ENCODE results near the gene C6orf89. TPM values are rescaled to one million over a fixed set of nuclear protein-coding genes. Genes with fewer than 3 reads are reported as not detected.

The C6orf89 gene
- total and polyA plus RNA-seq, 2 of the 8 experiments (the other 6 are each of a cell fraction or from before 2014, with no cell fraction given): 4.6 to 12.3 TPM

GRCh38 chr6:36873612-36874442 is 11.9 kb upstream of the C6orf89 start:
- Histone ChIP-seq H3K56ac (replicated peaks; ENCODE audit: insufficient read length, low read depth, low read length) (no peak overlapping the region), H3K79me1 (ENCODE audit: low read depth, low read length) (no peaks in the 10 kb centered on the region; the same call in 1 of the 2 replicates), H3K27me3 (replicated peaks in 1 of 4; ENCODE audit: control insufficient read depth in 3 of 4, extremely low read depth in 1 of 4, insufficient read depth in 3 of 4, low read length in 3 of 4) (no peaks in the 10 kb centered on the region), H3K23me2 (ENCODE audit: low read depth, low read length) (peaks cover 4% of the 10 kb centered on the region; the same call in 1 of the 2 replicates), H3K27ac (ENCODE audit: low read depth, low read length) (peak overlapping the region; percentile 93; the same call in 1 of the 2 replicates), H4K8ac (ENCODE audit: extremely low read depth, insufficient read depth, low read length) (peak overlapping the region; percentile 95; the same call in 1 of the 2 replicates), H4K20me1 (replicated peaks in 1 of 2; ENCODE audit: control insufficient read depth in 1 of 2, insufficient read depth in 2 of 2, low read length in 2 of 2) (no peaks in the 10 kb centered on the region), H3K4me2 (ENCODE audit: insufficient read depth in 1 of 2, low read depth in 2 of 2, low read length in 2 of 2) (peak overlapping the region; percentile 66 to 79), H2BK5ac (ENCODE audit: low read depth, low read length) (peak overlapping the region; percentile 96; the same call in 1 of the 2 replicates), H2AK5ac (ENCODE audit: low read depth, low read length) (no peak overlapping the region), H2BK12ac (ENCODE audit: low read depth, low read length) (no peak overlapping the region), H3K36me3 (ENCODE audit: control insufficient read depth in 2 of 4, insufficient read depth in 4 of 4, low read length in 3 of 4) (peaks cover 7 to 29% (median 10%) of the 10 kb centered on the region in 4 experiments; a peak in 7 of 8 replicates), H3K4me1 (replicated peaks in 1 of 4; ENCODE audit: control insufficient read depth in 3 of 4, insufficient read depth in 4 of 4, low read length in 3 of 4) (peaks cover 0 to 4% (median 1%) of the 10 kb centered on the region in 4 experiments; a peak in 3 of 7 replicates), H4K91ac (replicated peaks; ENCODE audit: insufficient read length, low read length) (no peak overlapping the region), H3K9me3 (ENCODE audit: insufficient read depth in 2 of 2, low read depth in 1 of 2, low read length in 1 of 2) (no peaks in the 10 kb centered on the region), H3K79me2 (ENCODE audit: control insufficient read depth in 1 of 2, insufficient read depth in 2 of 2, low read length in 2 of 2) (peaks cover 0 to 43% of the 10 kb centered on the region in 2 experiments; a peak in 2 of 4 replicates), H3K4ac (replicated peaks; ENCODE audit: insufficient read length, low read depth, low read length) (no peak overlapping the region), H2BK20ac (ENCODE audit: low read length) (no peak overlapping the region), H3K18ac (ENCODE audit: extremely low read depth, low read length) (no peak overlapping the region), H2AFZ (ENCODE audit: low read length) (peak overlapping the region; percentile 96; the same call in 1 of the 2 replicates), H3K14ac (ENCODE audit: insufficient read length) (no peak overlapping the region), H4K5ac (ENCODE audit: insufficient read length, low read depth, low read length) (peak overlapping the region; percentile 94), H2BK120ac (replicated peaks; ENCODE audit: low read depth, low read length) (no peak overlapping the region), H3K9ac (replicated peaks in 1 of 4; ENCODE audit: extremely low read depth in 1 of 4, low read depth in 3 of 4, low read length in 3 of 4) (peak overlapping the region in 3 of 4 experiments; percentile 91 to 99 (median 94); a peak in 6 of 7 replicates), H3K23ac (ENCODE audit: insufficient read length) (no peak overlapping the region), H2BK15ac (ENCODE audit: low read length) (no peak overlapping the region), H3K4me3 (ENCODE audit: extremely low read depth in 1 of 4, insufficient read depth in 2 of 4, low read depth in 3 of 4, low read length in 4 of 4) (peak overlapping the region; percentile 83 to 91 (median 87))
- FAIRE-seq: no peak
- no peak for DNase-seq (ENCODE audit: low read depth in 1 of 2, low spot score in 2 of 2)
- POLR2A ChIA-PET (ENCODE audit: partially characterized antibody): interaction anchor here (0.9 to 3.6 kb wide), 23 partner anchors 9 to 267 kb away, joined by 3 to 35 read pairs (median 4); partner anchors contain the start of genes C6orf89 and MTCH1
- WGBS, 2 experiments (ENCODE audit: extremely low coverage in 1 of 2, insufficient coverage in 1 of 2, insufficient read length in 1 of 2, insufficient replicate concordance in 2 of 2, low coverage in 1 of 2, low lambda C conversion rate in 2 of 2, missing lambda C conversion rate in 1 of 2): 33% methylated on average over 11 of the region's 11 CpGs; no CpG with 5 or more reads in 1 of the 2 experiments
- CTCF ChIA-PET (ENCODE audit: partially characterized antibody): interaction anchor here (0.6 to 6.5 kb wide), 24 partner anchors 10 to 265 kb away, joined by 3 to 77 read pairs (median 4); partner anchors contain the start of gene C6orf89
- TF ChIP-seq, protein P1, sequence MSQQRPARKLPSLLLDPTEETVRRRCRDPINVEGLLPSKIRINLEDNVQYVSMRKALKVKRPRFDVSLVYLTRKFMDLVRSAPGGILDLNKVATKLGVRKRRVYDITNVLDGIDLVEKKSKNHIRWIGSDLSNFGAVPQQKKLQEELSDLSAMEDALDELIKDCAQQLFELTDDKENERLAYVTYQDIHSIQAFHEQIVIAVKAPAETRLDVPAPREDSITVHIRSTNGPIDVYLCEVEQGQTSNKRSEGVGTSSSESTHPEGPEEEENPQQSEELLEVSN (IDR thresholded peaks at IDR 0.05): no peak
- no peak for TF ChIP-seq POLR2A (IDR thresholded peaks at IDR 0.05; ENCODE audit: control extremely low read depth in 1 of 2, low read depth in 2 of 2, low read length in 2 of 2)
- no peak for TF ChIP-seq CBX5 (IDR thresholded peaks at IDR 0.05; ENCODE audit: low read depth, low read length)
- no peak for TF ChIP-seq CTBP2 (IDR thresholded peaks at IDR 0.05; ENCODE audit: borderline replicate concordance, insufficient read depth, insufficient read length, low read length)
- peak; percentile 44 to 57; a peak in 3 of 4 replicates for TF ChIP-seq RAD21 (IDR thresholded peaks at IDR 0.05 in 1 of 2, conservative IDR thresholded peaks at IDR 0.05 in 1 of 2; ENCODE audit: low read depth in 2 of 2, low read length in 2 of 2)
- peak in 2 of 3 experiments; percentile 37 to 47; a peak in 3 of 4 replicates for TF ChIP-seq CTCF (IDR thresholded peaks at IDR 0.05; ENCODE audit: control extremely low read depth in 1 of 3, insufficient read depth in 1 of 3, low read depth in 1 of 3, low read length in 3 of 3)
